ENCODE measurements around the gene LETM1.

- no peak for TF ChIP-seq JUND (IDR thresholded peaks at IDR 0.05)
- no peak for TF ChIP-seq EGR1 (IDR thresholded peaks at IDR 0.05; ENCODE audit: low read depth in 2 of 2)
- no peak for TF ChIP-seq FOXA2 (IDR thresholded peaks at IDR 0.05)
- no peak for TF ChIP-seq YY1 (IDR thresholded peaks at IDR 0.05)
- TF ChIP-seq CTCF (IDR thresholded peaks at IDR 0.05; ENCODE audit: low read depth, low read length, missing input control): no peak
These were observed 72.0 kb downstream of the LETM1 start for GRCh38 chr4:1783970-1784369.

Data from liver (tissue), 3 donors.